Stomach (tissue), 9 donors: ENCODE measurements around the gene BCAR1. TPM values are rescaled to one million over a fixed set of nuclear protein-coding genes. Genes with fewer than 3 reads are reported as not detected.
"Not testable (repeated sequence)": the region's sequence is repeated elsewhere in the genome, so short reads cannot be mapped to it uniquely, and the experiment has no call there.

Experiments
- DNase-seq, 2 donors: peaks; one replicate each; pipeline versions ENCODE4 v3.0.0 to v3.0.0-alpha.2; 2013 to 2019
- H3K27ac ChIP-seq, 5 donors: fragments of 200-600 bp in 4 of 5; sonication (generic) in 4 of 5; one replicate each; pipeline ENCODE4 v1.5.1; 2013 to 2019; ENCODE audit warnings: mild to moderate bottlenecking in 1 of 5, moderate library complexity in 1 of 5
- H3K27me3 ChIP-seq, 3 donors: fragments of 200-600 bp; sonication (generic); one replicate each; pipeline ENCODE4 v1.5.1; 2017 to 2019; ENCODE audit warnings: mixed run types in 1 of 3
- H3K36me3 ChIP-seq, 4 donors: fragments of 200-600 bp; sonication (generic); 1 replicate in 3 of 4; 2 replicates in 1 of 4; pipeline ENCODE4 v1.5.1; 2016 to 2019
- H3K4me1 ChIP-seq, 4 donors: fragments of 200-600 bp; sonication (generic); one replicate each; pipeline ENCODE4 v1.5.1; 2016 to 2019
- H3K4me3 ChIP-seq, 4 donors: fragments of 200-600 bp; sonication (generic) in 3 of 4; one replicate each; pipeline ENCODE4 v1.5.1; 2016 to 2019; ENCODE audit warnings: mild to moderate bottlenecking in 1 of 4
- H3K9me3 ChIP-seq, 4 donors: fragments of 200-600 bp; sonication (generic); one replicate each; pipeline ENCODE4 v1.5.1; 2016 to 2019
- EP300 ChIP-seq: sonication (generic); formaldehyde crosslinking; IDR thresholded peaks from one replicate; pipeline ENCODE4 v1.6.1; 2017; ENCODE audit warnings: antibody characterized with exemption
- POLR2A ChIP-seq, 4 donors: fragments of 450-650 bp; IDR thresholded peaks; one replicate each; pipeline ENCODE4 v1.6.1; 2016; ENCODE audit warnings: antibody characterized with exemption in 4 of 4, control low read depth in 2 of 4, mild to moderate bottlenecking in 1 of 4, moderate library complexity in 1 of 4
- POLR2AphosphoS5 ChIP-seq, 3 donors: sonication (generic); formaldehyde crosslinking; IDR thresholded peaks; one replicate each; pipeline ENCODE4 v1.6.1; 2016; ENCODE audit warnings: antibody characterized with exemption in 3 of 3
- WGBS, 5 donors: extraction: QIAGEN DNeasy Blood & Tissue Kit in 3 of 5; methylation state at CpG; one replicate each; pipeline versions ENCODE4 v1.1.5 to v1.1.7; 2013 to 2018; 5-methylcytosine and 5-hydroxymethylcytosine counted together
- intact Hi-C: fragments of 100-400 bp; cut with DNase I; formaldehyde crosslinking; loops from one replicate; pipeline ENCODE4 v1.15.1; 2023; ENCODE audit warnings: low total_unique reads
- polyA plus RNA-seq, 3 donors: library from polyadenylated mRNA; stranded (reverse); fragments of 200-250 nt; gene quantifications; one replicate each; pipeline ENCODE4 v1.2.3, GENCODE V29; 2013
- total RNA-seq, 5 donors: library from RNA; depleted of rRNA; stranded (reverse); fragments of >200 nt; gene quantifications; one replicate each; pipeline versions ENCODE4 v1.1.0 to v1.2.3, GENCODE V29; 2014 to 2016
- TF ChIP-seq, protein P1 (sequence below), 7 experiments: fragments of 450-650 bp in 4 of 7; fragments of 200-600 bp in 3 of 7; sonication (generic) in 3 of 7; IDR thresholded peaks; one replicate each; pipeline ENCODE4 v1.5.1; 2016 to 2019; ENCODE audit warnings: antibody characterized with exemption in 7 of 7, control low read depth in 2 of 7, mild to moderate bottlenecking in 1 of 7
- donor health status: healthy with polysubstance abuse.
- donor health status: Bipolar disorder and iron deficiency.
- donor health status: healthy.

The BCAR1 gene
- total and polyA plus RNA-seq, 8 donors, result 34.7 to 219 (median 56.8) TPM

GRCh38 chr16:75282466-75283281 is 31.2 kb upstream of the BCAR1 start:
- Histone ChIP-seq H3K27ac (no peak overlapping the region), H3K4me1 (no peaks in the 10 kb centered on the region), H3K27me3 (no peaks in the 10 kb centered on the region), H3K36me3 (no peaks in the 10 kb centered on the region), H3K9me3 (no peaks in the 10 kb centered on the region), H3K4me3 (no peak overlapping the region)
- WGBS, 5 donors, result 83 to 90% (median 89%) methylated on average over 9 to 11 of the region's 11 CpGs
- intact Hi-C loops, result no loop called here
- TF ChIP-seq, protein P1, sequence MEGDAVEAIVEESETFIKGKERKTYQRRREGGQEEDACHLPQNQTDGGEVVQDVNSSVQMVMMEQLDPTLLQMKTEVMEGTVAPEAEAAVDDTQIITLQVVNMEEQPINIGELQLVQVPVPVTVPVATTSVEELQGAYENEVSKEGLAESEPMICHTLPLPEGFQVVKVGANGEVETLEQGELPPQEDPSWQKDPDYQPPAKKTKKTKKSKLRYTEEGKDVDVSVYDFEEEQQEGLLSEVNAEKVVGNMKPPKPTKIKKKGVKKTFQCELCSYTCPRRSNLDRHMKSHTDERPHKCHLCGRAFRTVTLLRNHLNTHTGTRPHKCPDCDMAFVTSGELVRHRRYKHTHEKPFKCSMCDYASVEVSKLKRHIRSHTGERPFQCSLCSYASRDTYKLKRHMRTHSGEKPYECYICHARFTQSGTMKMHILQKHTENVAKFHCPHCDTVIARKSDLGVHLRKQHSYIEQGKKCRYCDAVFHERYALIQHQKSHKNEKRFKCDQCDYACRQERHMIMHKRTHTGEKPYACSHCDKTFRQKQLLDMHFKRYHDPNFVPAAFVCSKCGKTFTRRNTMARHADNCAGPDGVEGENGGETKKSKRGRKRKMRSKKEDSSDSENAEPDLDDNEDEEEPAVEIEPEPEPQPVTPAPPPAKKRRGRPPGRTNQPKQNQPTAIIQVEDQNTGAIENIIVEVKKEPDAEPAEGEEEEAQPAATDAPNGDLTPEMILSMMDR (IDR thresholded peaks at IDR 0.05), result no peak
- TF ChIP-seq POLR2AphosphoS5 (IDR thresholded peaks at IDR 0.05), result no peak
- no peak for TF ChIP-seq EP300
- no peak for DNase-seq

DNA sequence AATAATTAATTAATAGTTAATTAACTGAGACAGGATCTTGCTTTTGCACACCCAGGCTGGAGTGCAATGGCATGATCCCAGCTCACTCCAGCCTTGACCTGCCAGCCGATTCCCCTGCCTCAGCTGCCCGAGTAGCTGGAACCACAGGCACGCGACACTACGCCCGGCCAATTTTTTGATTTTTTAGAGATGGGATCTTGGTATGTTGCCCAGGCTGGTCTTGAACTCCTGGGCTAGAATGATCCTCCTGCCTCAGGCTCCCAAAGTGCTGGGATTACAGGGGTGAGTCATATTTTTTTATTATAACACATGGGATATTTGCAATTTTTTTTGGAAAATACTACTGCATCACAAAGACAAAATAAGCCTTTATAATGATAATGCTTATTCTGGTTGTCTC is 30.4 kb upstream of the BCAR1 start:
- H3K27ac ChIP-seq, result no peak overlapping the region
- H3K9me3 ChIP-seq, result no peaks in the 10 kb centered on the region
- no peaks in the 10 kb centered on the region for H3K36me3 ChIP-seq
- H3K4me3 ChIP-seq, result no peak overlapping the region
- WGBS, 5 donors, result 83 to 95% (median 90%) methylated on average over 6 of the region's 6 CpGs
- TF ChIP-seq EP300, result no peak
- TF ChIP-seq, protein P1 (IDR thresholded peaks at IDR 0.05), result no peak
- no peak for TF ChIP-seq POLR2AphosphoS5 (IDR thresholded peaks at IDR 0.05)
- TF ChIP-seq POLR2A (IDR thresholded peaks at IDR 0.05), result no peak
- no peaks in the 10 kb centered on the region for H3K27me3 ChIP-seq
- no peaks in the 10 kb centered on the region for H3K4me1 ChIP-seq
- no peak for DNase-seq
- intact Hi-C loops, result no loop called here

GRCh38 chr16:75281009-75281408 is 29.6 kb upstream of the BCAR1 start:
- H3K36me3 ChIP-seq, H3K4me1 ChIP-seq, H3K4me3 ChIP-seq, DNase-seq, H3K27ac ChIP-seq, H3K9me3 ChIP-seq, H3K27me3 ChIP-seq, intact Hi-C loops: not testable (repeated sequence)
- 81 to 95% (median 90%) methylated on average over 2 of the region's 2 CpGs for WGBS, 5 donors

GRCh38 chr16:75280331-75280804 is 28.9 kb upstream of the BCAR1 start:
- H3K36me3 ChIP-seq, result no peaks in the 10 kb centered on the region
- WGBS, 5 donors, result 79 to 95% (median 91%) methylated on average over 8 of the region's 8 CpGs
- intact Hi-C loops, result no loop called here
- H3K4me3 ChIP-seq, result no peak overlapping the region
- no peak for DNase-seq
- H3K27ac ChIP-seq, result no peak overlapping the region
- no peaks in the 10 kb centered on the region for H3K4me1 ChIP-seq
- H3K9me3 ChIP-seq, result no peaks in the 10 kb centered on the region
- H3K27me3 ChIP-seq, result no peaks in the 10 kb centered on the region
- no peak for TF ChIP-seq POLR2AphosphoS5 (IDR thresholded peaks at IDR 0.05)
- TF ChIP-seq, protein P1 (IDR thresholded peaks at IDR 0.05), result no peak
- TF ChIP-seq POLR2A (IDR thresholded peaks at IDR 0.05), result no peak
- no peak for TF ChIP-seq EP300

- Histone ChIP-seq H3K9me3 (no peaks in the 10 kb centered on the region), H3K27ac (no peak overlapping the region), H3K27me3 (no peaks in the 10 kb centered on the region), H3K36me3 (no peaks in the 10 kb centered on the region), H3K4me3 (no peak overlapping the region), H3K4me1 (no peaks in the 10 kb centered on the region)
- TF ChIP-seq POLR2A (IDR thresholded peaks at IDR 0.05) (no peak), POLR2AphosphoS5 (IDR thresholded peaks at IDR 0.05) (no peak), EP300 (no peak)
- TF ChIP-seq, protein P1 (IDR thresholded peaks at IDR 0.05), result no peak
- DNase-seq, result peak in 1 of 2 donors; percentile 61
- WGBS, 5 donors, result 26 to 39% (median 28%) methylated on average over 10 of the region's 10 CpGs
- intact Hi-C loops, result no loop called here
Observed at GRCh38 chr16:75279305-75279704, 27.9 kb upstream of the BCAR1 start.
